Activated T-cell treated with anti-CD3 and anti-CD28 coated beads, Interleukin-2, amount 50 U/mL, for 24 hours (primary cell): ENCODE data around the gene P4HA1.
"Not testable (repeated sequence)": the region's sequence is repeated elsewhere in the genome, so short reads cannot be mapped to it uniquely, and the experiment has no call there.

Source experiments
- DNase-seq: peaks from one replicate; pipeline ENCODE4 v3.0.0-alpha.2; 2020
- H3K27ac Mint-ChIP-seq: 2 replicates; pipeline ENCODE4 v1.8.0; 2020; ENCODE audit warnings: mild to moderate bottlenecking, mixed read lengths
- H3K27me3 Mint-ChIP-seq: 2 replicates; pipeline ENCODE4 v1.8.0; 2020; ENCODE audit warnings: mixed read lengths
- H3K36me3 Mint-ChIP-seq: 2 replicates; pipeline ENCODE4 v1.8.0; 2020; ENCODE audit warnings: low read depth, mixed read lengths
- H3K4me1 Mint-ChIP-seq: 2 replicates; pipeline ENCODE4 v1.8.0; 2020; ENCODE audit warnings: low read depth, mixed read lengths
- H3K4me3 Mint-ChIP-seq: 2 replicates; pipeline ENCODE4 v1.8.0; 2020; ENCODE audit warnings: mild to moderate bottlenecking, moderate library complexity, mixed read lengths
- H3K9me3 Mint-ChIP-seq: 2 replicates; pipeline ENCODE4 v1.8.0; 2020; ENCODE audit warnings: mixed read lengths

P4HA1 gene

GRCh38 chr10:73110345-73110849 lies 13.7 kb upstream of the P4HA1 start, which contains the start of gene NUDT13:
NUDT13 (plus strand) TSS chr10:73110455; CDS start chr10:73114366, 3,911 bp downstream.
- H3K4me3 Mint-ChIP-seq: peak within 1 kb of the TSS; percentile 78
- H3K27me3 Mint-ChIP-seq: no peaks in the 10 kb centered on the region
- peaks cover 15% of the 10 kb centered on the region for H3K4me1 Mint-ChIP-seq
- peak; percentile 42 for DNase-seq
- peak within 1 kb of the TSS; percentile 91 for H3K27ac Mint-ChIP-seq
- peaks cover 54% of the 10 kb centered on the region for H3K36me3 Mint-ChIP-seq
- peaks cover 8% of the 10 kb centered on the region for H3K9me3 Mint-ChIP-seq

GRCh38 chr10:73109248-73109652 lies 12.6 kb upstream of the P4HA1 start:
- H3K27me3 Mint-ChIP-seq, H3K27ac Mint-ChIP-seq, H3K9me3 Mint-ChIP-seq, H3K4me3 Mint-ChIP-seq, DNase-seq: not testable (repeated sequence)
- peaks cover 15% of the 10 kb centered on the region for H3K4me1 Mint-ChIP-seq
- peaks cover 50% of the 10 kb centered on the region for H3K36me3 Mint-ChIP-seq

GRCh38 chr10:73106301-73106700 lies 9.6 kb upstream of the P4HA1 start:
- H3K27ac Mint-ChIP-seq: no peak overlapping the region
- H3K4me3 Mint-ChIP-seq: no peak overlapping the region
- H3K9me3 Mint-ChIP-seq: peaks cover 8% of the 10 kb centered on the region
- no peak for DNase-seq
- peaks cover 53% of the 10 kb centered on the region for H3K36me3 Mint-ChIP-seq
- H3K4me1 Mint-ChIP-seq: peaks cover 12% of the 10 kb centered on the region
- no peaks in the 10 kb centered on the region for H3K27me3 Mint-ChIP-seq

GRCh38 chr10:73099141-73099540 lies 2.5 kb upstream of the P4HA1 start:
- H3K4me1 Mint-ChIP-seq: peaks cover 22% of the 10 kb centered on the region
- H3K27me3 Mint-ChIP-seq: no peaks in the 10 kb centered on the region
- no peak for DNase-seq
- H3K36me3 Mint-ChIP-seq: peaks cover 38% of the 10 kb centered on the region
- H3K4me3 Mint-ChIP-seq: no peak overlapping the region
- no peaks in the 10 kb centered on the region for H3K9me3 Mint-ChIP-seq
- no peak overlapping the region for H3K27ac Mint-ChIP-seq

- peaks cover 31% of the 10 kb centered on the region for H3K4me1 Mint-ChIP-seq
- H3K4me3 Mint-ChIP-seq: peak overlapping the region; percentile 87
- H3K9me3 Mint-ChIP-seq: no peaks in the 10 kb centered on the region
- H3K27me3 Mint-ChIP-seq: no peaks in the 10 kb centered on the region
- DNase-seq: no peak
- peaks cover 36% of the 10 kb centered on the region for H3K36me3 Mint-ChIP-seq
- H3K27ac Mint-ChIP-seq: peak overlapping the region; percentile 97
Observed at GRCh38 chr10:73097305-73097670, 622 bp upstream of the P4HA1 start.

GRCh38 chr10:73096041-73096448 lies 621 bp downstream of the P4HA1 start:
- peak; percentile 82 for DNase-seq
- H3K36me3 Mint-ChIP-seq: peaks cover 41% of the 10 kb centered on the region
- H3K27ac Mint-ChIP-seq: peak overlapping the region; percentile 97
- peak overlapping the region; percentile 87 for H3K4me3 Mint-ChIP-seq
- no peaks in the 10 kb centered on the region for H3K27me3 Mint-ChIP-seq
- H3K9me3 Mint-ChIP-seq: no peaks in the 10 kb centered on the region
- H3K4me1 Mint-ChIP-seq: peaks cover 36% of the 10 kb centered on the region

GRCh38 chr10:73095481-73096021 lies 1.1 kb downstream of the P4HA1 start:
- Mint-ChIP-seq H3K36me3 (peaks cover 40% of the 10 kb centered on the region), H3K4me1 (peaks cover 36% of the 10 kb centered on the region), H3K27ac (peak overlapping the region; percentile 97), H3K4me3 (peak overlapping the region; percentile 87), H3K27me3 (no peaks in the 10 kb centered on the region), H3K9me3 (no peaks in the 10 kb centered on the region)
- DNase-seq: peak; percentile 41

GRCh38 chr10:73094986-73095480 lies 1.6 kb downstream of the P4HA1 start:
- Mint-ChIP-seq H3K27ac (peak overlapping the region; percentile 97), H3K36me3 (peaks cover 37% of the 10 kb centered on the region), H3K4me1 (peaks cover 36% of the 10 kb centered on the region), H3K27me3 (no peaks in the 10 kb centered on the region), H3K9me3 (no peaks in the 10 kb centered on the region), H3K4me3 (peak overlapping the region; percentile 87)
- DNase-seq: no peak

GRCh38 chr10:73093922-73094850 lies 2.5 kb downstream of the P4HA1 start:
- DNase-seq: no peak
- H3K36me3 Mint-ChIP-seq: peaks cover 33% of the 10 kb centered on the region
- H3K27ac Mint-ChIP-seq: peak overlapping the region; percentile 71
- H3K4me3 Mint-ChIP-seq: peak overlapping the region; percentile 87
- no peaks in the 10 kb centered on the region for H3K27me3 Mint-ChIP-seq
- H3K9me3 Mint-ChIP-seq: no peaks in the 10 kb centered on the region
- H3K4me1 Mint-ChIP-seq: peaks cover 36% of the 10 kb centered on the region

- no peak for DNase-seq
- Mint-ChIP-seq H3K4me1 (peaks cover 44% of the 10 kb centered on the region), H3K27me3 (no peaks in the 10 kb centered on the region), H3K36me3 (peaks cover 37% of the 10 kb centered on the region), H3K9me3 (no peaks in the 10 kb centered on the region), H3K27ac (no peak overlapping the region), H3K4me3 (no peak overlapping the region)
Observed at GRCh38 chr10:73092830-73093229, 3.8 kb downstream of the P4HA1 start.

- peaks cover 24% of the 10 kb centered on the region for H3K36me3 Mint-ChIP-seq
- no peak overlapping the region for H3K4me3 Mint-ChIP-seq
- peaks cover 24% of the 10 kb centered on the region for H3K4me1 Mint-ChIP-seq
- no peak overlapping the region for H3K27ac Mint-ChIP-seq
- no peaks in the 10 kb centered on the region for H3K9me3 Mint-ChIP-seq
- H3K27me3 Mint-ChIP-seq: no peaks in the 10 kb centered on the region
- no peak for DNase-seq
Observed at GRCh38 chr10:73088304-73088703, 8.4 kb downstream of the P4HA1 start.

- Mint-ChIP-seq H3K4me1 (peaks cover 21% of the 10 kb centered on the region), H3K27me3 (no peaks in the 10 kb centered on the region), H3K36me3 (peaks cover 23% of the 10 kb centered on the region), H3K9me3 (no peaks in the 10 kb centered on the region), H3K27ac (no peak overlapping the region), H3K4me3 (no peak overlapping the region)
- DNase-seq: no peak
Observed at GRCh38 chr10:73086816-73087215, 9.8 kb downstream of the P4HA1 start.

- Mint-ChIP-seq H3K9me3 (no peaks in the 10 kb centered on the region), H3K36me3 (peaks cover 15% of the 10 kb centered on the region), H3K4me3 (no peak overlapping the region)
Observed at GRCh38 chr10:73084209-73084608, 12.5 kb downstream of the P4HA1 start.

GRCh38 chr10:73083221-73083620 lies 13.4 kb downstream of the P4HA1 start:
- Mint-ChIP-seq H3K27me3 (no peaks in the 10 kb centered on the region), H3K4me3 (no peak overlapping the region), H3K36me3 (peaks cover 17% of the 10 kb centered on the region), H3K27ac (no peak overlapping the region), H3K4me1 (peaks cover 18% of the 10 kb centered on the region), H3K9me3 (no peaks in the 10 kb centered on the region)
- DNase-seq: no peak

More at GRCh38 chr10:73084209-73084608, 12.5 kb downstream of the P4HA1 start:
- DNase-seq: no peak
- Mint-ChIP-seq H3K27ac (no peak overlapping the region), H3K4me1 (peaks cover 24% of the 10 kb centered on the region), H3K27me3 (no peaks in the 10 kb centered on the region)
